Liver (tissue), 9 donors: ENCODE measurements around the gene TRAPPC3. TPM values are rescaled to one million over a fixed set of nuclear protein-coding genes. Genes with fewer than 3 reads are reported as not detected.

Experiments
- DNase-seq: peaks from one replicate; pipeline ENCODE4 v3.0.0-alpha.2; 2017; ENCODE audit warnings: low spot score
- H3K27ac ChIP-seq, 2 donors: one replicate each; pipeline ENCODE4 v1.7.0; 2013; ENCODE audit warnings: inconsistent platforms in 2 of 2, low read length in 2 of 2, control low read depth in 1 of 2, low read depth in 1 of 2, mild to moderate bottlenecking in 1 of 2
- H3K27me3 ChIP-seq, 4 donors: one replicate each; pipeline versions ENCODE4 v1.6.1 to v1.7.0; 2013; ENCODE audit warnings: low read length in 3 of 4, inconsistent platforms in 1 of 4, mild to moderate bottlenecking in 1 of 4, moderate library complexity in 1 of 4; ENCODE audit not compliant: control insufficient read depth in 4 of 4, insufficient read depth in 4 of 4
- H3K36me3 ChIP-seq, 4 donors: one replicate each; pipeline versions ENCODE4 v1.6.1 to v1.7.0; 2013; ENCODE audit warnings: low read length in 3 of 4, mild to moderate bottlenecking in 3 of 4, low read depth in 1 of 4, moderate library complexity in 1 of 4; ENCODE audit not compliant: control insufficient read depth in 4 of 4, insufficient read depth in 3 of 4
- H3K4me1 ChIP-seq, 4 donors: one replicate each; pipeline versions ENCODE4 v1.6.1 to v1.7.0; 2013; ENCODE audit warnings: low read length in 3 of 4, mild to moderate bottlenecking in 3 of 4, moderate library complexity in 1 of 4; ENCODE audit not compliant: control insufficient read depth in 4 of 4, insufficient read depth in 4 of 4
- H3K4me3 ChIP-seq, 3 donors: one replicate each; pipeline versions ENCODE4 v1.6.1 to v1.7.0; 2013; ENCODE audit warnings: low read length in 3 of 3, control low read depth in 1 of 3, low read depth in 1 of 3, mild to moderate bottlenecking in 1 of 3
- H3K9ac ChIP-seq, 2 donors: one replicate each; pipeline ENCODE4 v1.7.0; 2013; ENCODE audit warnings: low read length in 2 of 2, mild to moderate bottlenecking in 2 of 2, moderate library complexity in 2 of 2, control low read depth in 1 of 2, low read depth in 1 of 2
- H3K9me3 ChIP-seq, 4 donors: one replicate each; pipeline versions ENCODE4 v1.6.1 to v1.7.0; 2013; ENCODE audit warnings: low read length in 3 of 4; ENCODE audit not compliant: control insufficient read depth in 4 of 4
- ATF3 ChIP-seq: IDR thresholded peaks from 2 replicates; pipeline ENCODE4 v1.6.1; 2016; ENCODE audit warnings: antibody characterized with exemption
- FOXA1 ChIP-seq: IDR thresholded peaks from 2 replicates; pipeline ENCODE4 v1.6.1; 2016; ENCODE audit warnings: antibody characterized with exemption
- FOXA2 ChIP-seq: IDR thresholded peaks from 2 replicates; pipeline ENCODE4 v1.6.1; 2016; ENCODE audit warnings: antibody characterized with exemption
- GABPA ChIP-seq, 2 donors: IDR thresholded peaks in 1 of 2; conservative IDR thresholded peaks in 1 of 2; 2 replicates each; pipeline ENCODE4 v1.6.1; 2016; ENCODE audit warnings: antibody characterized with exemption in 2 of 2, mild to moderate bottlenecking in 1 of 2, moderate library complexity in 1 of 2
- HNF4A ChIP-seq, 2 donors: conservative IDR thresholded peaks; 2 replicates each; pipeline ENCODE4 v1.6.1; 2016; ENCODE audit warnings: antibody characterized with exemption in 2 of 2, mild to moderate bottlenecking in 2 of 2
- HNF4G ChIP-seq: IDR thresholded peaks from 2 replicates; pipeline ENCODE4 v1.6.1; 2016; ENCODE audit warnings: antibody characterized with exemption
- NR2F2 ChIP-seq: IDR thresholded peaks from 2 replicates; pipeline ENCODE4 v1.6.1; 2016; ENCODE audit warnings: antibody characterized with exemption
- RAD21 ChIP-seq, 2 donors: IDR thresholded peaks; 2 replicates each; pipeline ENCODE4 v1.6.1; 2016; ENCODE audit warnings: antibody characterized with exemption in 2 of 2, mild to moderate bottlenecking in 2 of 2
- REST ChIP-seq: IDR thresholded peaks from 2 replicates; pipeline ENCODE4 v1.6.1; 2016; ENCODE audit warnings: antibody characterized with exemption, mild to moderate bottlenecking
- RXRA ChIP-seq, 2 donors: IDR thresholded peaks; 2 replicates each; pipeline ENCODE4 v1.6.1; 2017 to 2018; ENCODE audit warnings: antibody characterized with exemption in 2 of 2, mild to moderate bottlenecking in 1 of 2
- SP1 ChIP-seq: IDR thresholded peaks from 2 replicates; pipeline ENCODE4 v1.6.1; 2018; ENCODE audit warnings: antibody characterized with exemption, mild to moderate bottlenecking
- TAF1 ChIP-seq: conservative IDR thresholded peaks from 2 replicates; pipeline ENCODE4 v1.6.1; 2016; ENCODE audit warnings: antibody characterized with exemption, mild to moderate bottlenecking
- YY1 ChIP-seq: IDR thresholded peaks from 2 replicates; pipeline ENCODE4 v1.6.1; 2016; ENCODE audit warnings: antibody characterized with exemption, mild to moderate bottlenecking
- ZBTB33 ChIP-seq: IDR thresholded peaks from 2 replicates; pipeline ENCODE4 v1.6.1; 2016; ENCODE audit warnings: antibody characterized with exemption
- WGBS: extraction: QIAGEN DNeasy Blood & Tissue Kit; methylation state at CpG from one replicate; pipeline ENCODE4 v1.1.7; 2013; 5-methylcytosine and 5-hydroxymethylcytosine counted together
- polyA plus RNA-seq, 2 donors: library from polyadenylated mRNA; stranded (reverse) in 1 of 2; unstranded in 1 of 2; fragments of 200-250 nt in 1 of 2; fragments of >200 nt in 1 of 2; fragmentation: Nextera tagmentation in 1 of 2; extraction: Ambion mirVana in 1 of 2; gene quantifications; one replicate each; pipeline versions ENCODE4 v1.2.1 to v1.2.3, GENCODE V29; 2013 to 2015
- total RNA-seq, 2 donors: library from RNA; depleted of rRNA; stranded (reverse); fragments of >200 nt; gene quantifications; one replicate each; pipeline ENCODE4 v1.2.3, GENCODE V29; 2014
- TF ChIP-seq, protein P1 (sequence below): IDR thresholded peaks from 2 replicates; pipeline ENCODE4 v1.6.1; 2016; ENCODE audit warnings: antibody characterized with exemption
- TF ChIP-seq, protein P2 (sequence below): fragments of 150-350 bp; IDR thresholded peaks from 2 replicates; pipeline ENCODE4 v1.5.1; 2017; ENCODE audit warnings: improper control_type of control experiment, low read depth, low read length; ENCODE audit not compliant: missing input control
- donor health status: healthy.
- donor health status: healthy.
- donor health status: healthy.
- donor health status: healthy.
- donor health status: healthy.

The TRAPPC3 gene
- total and polyA plus RNA-seq, 4 donors, result 24.2 to 56.1 (median 30.4) TPM

DNA sequence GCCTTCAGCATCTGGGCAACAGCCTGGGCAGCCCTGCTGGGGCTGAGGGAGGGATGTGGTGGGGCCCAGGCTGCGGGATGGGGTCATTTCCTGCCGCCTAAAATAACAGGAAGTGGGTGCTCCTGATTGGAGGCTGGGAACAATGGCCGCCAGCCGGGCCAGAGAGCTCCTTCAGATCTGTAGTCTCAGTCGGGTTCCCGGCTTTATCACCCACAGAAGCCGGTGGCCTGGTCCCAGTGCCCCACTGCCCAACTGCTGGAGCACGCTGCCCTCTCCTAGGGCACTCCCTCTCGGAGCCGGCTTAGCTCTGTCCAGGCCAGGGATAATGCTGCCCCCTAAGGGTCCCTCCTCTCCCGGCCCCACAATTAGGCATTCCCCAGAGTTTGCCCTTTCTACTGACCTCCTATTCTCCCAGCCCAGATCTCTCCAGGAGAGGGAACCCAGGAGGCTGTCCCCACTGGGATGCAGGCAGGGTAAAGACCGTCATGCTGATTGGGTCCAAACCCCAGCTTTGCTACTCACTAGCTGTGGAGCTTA, 11.7 kb upstream of the TRAPPC3 start:
- peak overlapping the region in 1 of 2 donors; percentile 27 for H3K9ac ChIP-seq
- 62% methylated on average over 12 of the region's 12 CpGs for WGBS
- no peaks in the 10 kb centered on the region for H3K27me3 ChIP-seq
- no peak for DNase-seq
- H3K4me3 ChIP-seq, result peak overlapping the region in 1 of 3 donors; percentile 21
- H3K4me1 ChIP-seq, result peaks cover 3 to 33% (median 10%) of the 10 kb centered on the region in 4 donors
- no peaks in the 10 kb centered on the region for H3K9me3 ChIP-seq
- TF ChIP-seq GABPA (IDR thresholded peaks at IDR 0.05 in 1 of 2, conservative IDR thresholded peaks at IDR 0.05 in 1 of 2) (peak in 1 of 2 donors; percentile 60), YY1 (peak; percentile 93), NR2F2 (peak; percentile 50), HNF4A (conservative IDR thresholded peaks at IDR 0.05) (no peak)
- peak overlapping the region; percentile 42 to 75 for H3K27ac ChIP-seq
- H3K36me3 ChIP-seq, result no peaks in the 10 kb centered on the region

- Histone ChIP-seq H3K9me3 (no peaks in the 10 kb centered on the region), H3K27me3 (no peaks in the 10 kb centered on the region), H3K4me3 (no peak overlapping the region), H3K4me1 (peaks cover 3 to 33% (median 11%) of the 10 kb centered on the region in 4 donors), H3K27ac (peak overlapping the region; percentile 42 to 57), H3K9ac (no peak overlapping the region), H3K36me3 (no peaks in the 10 kb centered on the region)
- 80% methylated on average over 4 of the region's 4 CpGs for WGBS
- TF ChIP-seq TAF1 (no peak), ATF3 (no peak), RAD21 (IDR thresholded peaks at IDR 0.05) (no peak), YY1 (no peak), FOXA2 (no peak), HNF4G (no peak), RXRA (IDR thresholded peaks at IDR 0.05) (no peak), SP1 (no peak), GABPA (IDR thresholded peaks at IDR 0.05 in 1 of 2, conservative IDR thresholded peaks at IDR 0.05 in 1 of 2) (no peak), FOXA1 (no peak), REST (no peak), NR2F2 (no peak), HNF4A (conservative IDR thresholded peaks at IDR 0.05) (no peak), ZBTB33 (no peak)
- TF ChIP-seq, protein P1, sequence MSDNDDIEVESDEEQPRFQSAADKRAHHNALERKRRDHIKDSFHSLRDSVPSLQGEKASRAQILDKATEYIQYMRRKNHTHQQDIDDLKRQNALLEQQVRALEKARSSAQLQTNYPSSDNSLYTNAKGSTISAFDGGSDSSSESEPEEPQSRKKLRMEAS, result no peak
- TF ChIP-seq, protein P2, sequence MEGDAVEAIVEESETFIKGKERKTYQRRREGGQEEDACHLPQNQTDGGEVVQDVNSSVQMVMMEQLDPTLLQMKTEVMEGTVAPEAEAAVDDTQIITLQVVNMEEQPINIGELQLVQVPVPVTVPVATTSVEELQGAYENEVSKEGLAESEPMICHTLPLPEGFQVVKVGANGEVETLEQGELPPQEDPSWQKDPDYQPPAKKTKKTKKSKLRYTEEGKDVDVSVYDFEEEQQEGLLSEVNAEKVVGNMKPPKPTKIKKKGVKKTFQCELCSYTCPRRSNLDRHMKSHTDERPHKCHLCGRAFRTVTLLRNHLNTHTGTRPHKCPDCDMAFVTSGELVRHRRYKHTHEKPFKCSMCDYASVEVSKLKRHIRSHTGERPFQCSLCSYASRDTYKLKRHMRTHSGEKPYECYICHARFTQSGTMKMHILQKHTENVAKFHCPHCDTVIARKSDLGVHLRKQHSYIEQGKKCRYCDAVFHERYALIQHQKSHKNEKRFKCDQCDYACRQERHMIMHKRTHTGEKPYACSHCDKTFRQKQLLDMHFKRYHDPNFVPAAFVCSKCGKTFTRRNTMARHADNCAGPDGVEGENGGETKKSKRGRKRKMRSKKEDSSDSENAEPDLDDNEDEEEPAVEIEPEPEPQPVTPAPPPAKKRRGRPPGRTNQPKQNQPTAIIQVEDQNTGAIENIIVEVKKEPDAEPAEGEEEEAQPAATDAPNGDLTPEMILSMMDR, result no peak
- no peak for DNase-seq
Measured at GRCh38 chr1:36160388-36160948, 11.2 kb upstream of the TRAPPC3 start.
